22Rv1 (cell line): ENCODE results near the gene SMAD9.

ENCODE experiments used
- ZFX ChIP-seq: fragments of 450-650 bp; IDR thresholded peaks from 2 replicates; pipeline ENCODE4 v1.6.1; 2017; ENCODE audit warnings: antibody characterized with exemption, borderline replicate concordance
- TF ChIP-seq, protein P1 (sequence below): fragments of 450-650 bp; IDR thresholded peaks from 2 replicates; pipeline ENCODE4 v1.5.1; 2017; ENCODE audit warnings: mild to moderate bottlenecking

DNA sequence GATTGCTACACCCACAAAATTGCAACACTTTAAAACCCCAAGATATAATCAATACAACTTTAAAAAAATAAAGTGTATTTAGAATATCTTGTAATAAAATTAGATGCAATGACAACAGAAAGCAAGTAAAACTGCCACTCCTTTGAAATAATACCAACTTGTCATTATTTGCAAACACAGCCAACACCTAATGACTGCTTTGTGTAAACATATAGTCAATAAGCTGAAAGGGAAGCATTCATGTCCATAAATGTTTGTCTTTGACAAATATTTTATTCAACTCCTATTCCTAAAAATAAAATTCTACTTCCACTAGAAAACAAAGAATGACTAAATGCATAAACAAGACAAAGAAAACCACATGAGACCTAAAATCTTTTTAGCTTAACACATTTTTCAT lies 6.6 kb downstream of the SMAD9 start:
- TF ChIP-seq, protein P1, sequence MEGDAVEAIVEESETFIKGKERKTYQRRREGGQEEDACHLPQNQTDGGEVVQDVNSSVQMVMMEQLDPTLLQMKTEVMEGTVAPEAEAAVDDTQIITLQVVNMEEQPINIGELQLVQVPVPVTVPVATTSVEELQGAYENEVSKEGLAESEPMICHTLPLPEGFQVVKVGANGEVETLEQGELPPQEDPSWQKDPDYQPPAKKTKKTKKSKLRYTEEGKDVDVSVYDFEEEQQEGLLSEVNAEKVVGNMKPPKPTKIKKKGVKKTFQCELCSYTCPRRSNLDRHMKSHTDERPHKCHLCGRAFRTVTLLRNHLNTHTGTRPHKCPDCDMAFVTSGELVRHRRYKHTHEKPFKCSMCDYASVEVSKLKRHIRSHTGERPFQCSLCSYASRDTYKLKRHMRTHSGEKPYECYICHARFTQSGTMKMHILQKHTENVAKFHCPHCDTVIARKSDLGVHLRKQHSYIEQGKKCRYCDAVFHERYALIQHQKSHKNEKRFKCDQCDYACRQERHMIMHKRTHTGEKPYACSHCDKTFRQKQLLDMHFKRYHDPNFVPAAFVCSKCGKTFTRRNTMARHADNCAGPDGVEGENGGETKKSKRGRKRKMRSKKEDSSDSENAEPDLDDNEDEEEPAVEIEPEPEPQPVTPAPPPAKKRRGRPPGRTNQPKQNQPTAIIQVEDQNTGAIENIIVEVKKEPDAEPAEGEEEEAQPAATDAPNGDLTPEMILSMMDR: no peak
- no peak for TF ChIP-seq ZFX
